SU-DHL-6 (cell line): ENCODE results near the gene NAE1.

ENCODE experiments used
- H2AFZ ChIP-seq: fragments of 200-600 bp; sonication (generic); 2 replicates; pipeline ENCODE4 v1.6.1; 2014; ENCODE audit warnings: low read depth, mild to moderate bottlenecking, moderate library complexity, mixed read lengths, antibody characterized with exemption, low read length; ENCODE audit not compliant: severe bottlenecking
- H3F3A ChIP-seq: fragments of 200-600 bp; shearing (Covaris generic); 2 replicates; pipeline ENCODE4 v1.6.0; 2016; ENCODE audit warnings: antibody characterized with exemption, mild to moderate bottlenecking; ENCODE audit not compliant: insufficient read depth
- H3K27ac ChIP-seq: fragments of 200-600 bp; sonication (generic); 2 replicates; pipeline ENCODE4 v1.5.1; 2016; ENCODE audit warnings: low read depth, mild to moderate bottlenecking, low read length, moderate library complexity, mixed read lengths
- H3K27me3 ChIP-seq: fragments of 200-600 bp; sonication (generic), shearing (Covaris generic); 2 replicates; pipeline ENCODE4 v1.6.0; 2014; ENCODE audit warnings: mild to moderate bottlenecking, low read length
- H3K36me3 ChIP-seq: fragments of 200-600 bp; sonication (generic); 2 replicates; pipeline ENCODE4 v1.6.1; 2014; ENCODE audit warnings: mild to moderate bottlenecking, low read length, mixed read lengths
- H3K4me2 ChIP-seq: fragments of 300-600, 200-600 bp; shearing (Covaris generic), sonication (generic); 2 replicates; pipeline ENCODE4 v1.6.0; 2014; ENCODE audit warnings: low read length, low read depth, mild to moderate bottlenecking; ENCODE audit not compliant: poor library complexity, severe bottlenecking
- H3K4me3 ChIP-seq: fragments of 200-600 bp; sonication (generic); 2 replicates; pipeline ENCODE4 v1.5.1; 2014; ENCODE audit warnings: antibody characterized with exemption, low read length, mild to moderate bottlenecking, mixed read lengths; ENCODE audit not compliant: insufficient read depth, poor library complexity, severe bottlenecking
- H3K79me2 ChIP-seq: fragments of 200-600 bp; sonication (generic); 2 replicates; pipeline ENCODE4 v1.6.1; 2014; ENCODE audit warnings: mild to moderate bottlenecking, low read length, moderate library complexity; ENCODE audit not compliant: insufficient read depth
- H3K9ac ChIP-seq: fragments of 200-600 bp; sonication (generic); 2 replicates; pipeline ENCODE4 v1.7.0; 2014; ENCODE audit warnings: mild to moderate bottlenecking, low read length
- H3K9me2 ChIP-seq: fragments of 200-600 bp; sonication (generic); replicated peaks from 2 replicates; pipeline ENCODE4 v1.6.1; 2014; ENCODE audit warnings: low read length; ENCODE audit not compliant: insufficient read depth
- H3K9me3 ChIP-seq: fragments of 200-600 bp; sonication (generic); 2 replicates; pipeline ENCODE4 v1.6.1; 2014; ENCODE audit warnings: low read length, mixed read lengths; ENCODE audit not compliant: insufficient read depth
- H4K20me1 ChIP-seq: fragments of 200-600 bp; sonication (generic); 2 replicates; pipeline ENCODE4 v1.6.1; 2014; ENCODE audit warnings: low read depth, mild to moderate bottlenecking, antibody characterized with exemption, low read length, moderate library complexity, mixed read lengths
- EZH2phosphoT487 ChIP-seq: fragments of 200-600 bp; sonication (generic), shearing (Covaris generic); conservative IDR thresholded peaks from 2 replicates; pipeline ENCODE4 v1.6.1; 2018; ENCODE audit warnings: mild to moderate bottlenecking, antibody characterized with exemption, low read length, moderate library complexity, mixed read lengths
- TF ChIP-seq, protein P1 (sequence below): fragments of 200-600 bp; sonication (generic); IDR thresholded peaks from one replicate; pipeline ENCODE4 v1.5.1; 2017; ENCODE audit warnings: antibody characterized with exemption, mild to moderate bottlenecking, low read length, moderate library complexity; ENCODE audit not compliant: insufficient read depth, poor library complexity, severe bottlenecking

Gene NAE1

DNA sequence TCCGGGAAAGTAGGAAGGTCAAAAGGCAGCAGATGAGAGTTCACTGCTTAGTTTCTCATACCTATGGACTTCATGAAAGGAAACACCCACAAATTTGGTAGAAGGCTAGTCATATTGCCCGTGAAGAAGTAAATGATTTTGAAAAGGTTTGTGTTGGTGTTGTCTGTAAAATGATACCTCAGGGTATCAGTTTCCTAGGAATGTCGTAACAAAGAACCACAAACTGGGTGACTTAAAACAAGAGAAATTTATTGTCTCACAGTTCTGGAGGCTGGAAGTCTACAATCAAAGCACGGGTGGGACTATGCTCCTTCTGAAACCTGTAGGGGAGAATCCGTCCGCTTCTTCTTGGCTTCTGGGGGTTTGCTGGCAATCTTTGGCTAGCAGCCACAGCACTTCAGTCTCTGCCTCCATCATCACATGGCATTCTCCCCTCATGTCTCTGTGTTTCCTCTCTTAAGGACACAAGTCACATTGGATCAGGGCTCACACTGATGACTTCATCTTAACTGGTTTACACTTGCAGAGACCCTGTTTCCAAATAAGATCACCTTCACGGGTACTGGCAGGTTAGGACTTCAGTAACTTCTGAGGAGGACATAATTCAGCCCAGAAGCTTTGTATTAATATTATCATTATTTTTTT lies 2.0 kb upstream of the NAE1 start:
- H3F3A ChIP-seq: peaks cover 10% of the 10 kb centered on the region
- no peaks in the 10 kb centered on the region for H3K9me3 ChIP-seq
- TF ChIP-seq, protein P1, sequence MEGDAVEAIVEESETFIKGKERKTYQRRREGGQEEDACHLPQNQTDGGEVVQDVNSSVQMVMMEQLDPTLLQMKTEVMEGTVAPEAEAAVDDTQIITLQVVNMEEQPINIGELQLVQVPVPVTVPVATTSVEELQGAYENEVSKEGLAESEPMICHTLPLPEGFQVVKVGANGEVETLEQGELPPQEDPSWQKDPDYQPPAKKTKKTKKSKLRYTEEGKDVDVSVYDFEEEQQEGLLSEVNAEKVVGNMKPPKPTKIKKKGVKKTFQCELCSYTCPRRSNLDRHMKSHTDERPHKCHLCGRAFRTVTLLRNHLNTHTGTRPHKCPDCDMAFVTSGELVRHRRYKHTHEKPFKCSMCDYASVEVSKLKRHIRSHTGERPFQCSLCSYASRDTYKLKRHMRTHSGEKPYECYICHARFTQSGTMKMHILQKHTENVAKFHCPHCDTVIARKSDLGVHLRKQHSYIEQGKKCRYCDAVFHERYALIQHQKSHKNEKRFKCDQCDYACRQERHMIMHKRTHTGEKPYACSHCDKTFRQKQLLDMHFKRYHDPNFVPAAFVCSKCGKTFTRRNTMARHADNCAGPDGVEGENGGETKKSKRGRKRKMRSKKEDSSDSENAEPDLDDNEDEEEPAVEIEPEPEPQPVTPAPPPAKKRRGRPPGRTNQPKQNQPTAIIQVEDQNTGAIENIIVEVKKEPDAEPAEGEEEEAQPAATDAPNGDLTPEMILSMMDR: no peak
- no peak for TF ChIP-seq EZH2phosphoT487
- H3K36me3 ChIP-seq: no peaks in the 10 kb centered on the region
- H3K79me2 ChIP-seq: peaks cover 22% of the 10 kb centered on the region
- no peaks in the 10 kb centered on the region for H3K9me2 ChIP-seq
- H3K9ac ChIP-seq: no peak overlapping the region
- H3K4me2 ChIP-seq: no peak overlapping the region
- no peaks in the 10 kb centered on the region for H4K20me1 ChIP-seq
- no peaks in the 10 kb centered on the region for H3K27me3 ChIP-seq
- H3K27ac ChIP-seq: no peak overlapping the region
- no peak overlapping the region for H2AFZ ChIP-seq
- no peak overlapping the region for H3K4me3 ChIP-seq

DNA sequence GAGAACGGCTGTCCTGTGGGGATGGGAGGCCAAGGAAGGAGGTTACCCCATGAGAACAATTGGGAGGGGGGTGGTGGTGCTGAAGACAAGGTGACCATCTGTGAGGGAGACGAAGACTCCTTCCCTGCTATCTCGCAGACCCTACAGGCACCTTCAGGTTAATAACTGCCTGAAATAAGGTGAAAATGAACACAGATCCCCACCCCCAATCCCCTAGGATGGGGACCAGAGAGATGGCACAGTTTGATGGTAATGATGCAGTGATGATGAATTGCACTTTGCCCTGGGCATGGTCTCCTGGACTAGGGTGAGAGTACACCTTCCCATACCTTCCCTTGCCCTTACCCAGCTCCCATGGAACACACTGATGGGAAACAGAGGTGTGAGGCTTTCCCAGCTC lies 1.4 kb upstream of the NAE1 start:
- no peak overlapping the region for H2AFZ ChIP-seq
- no peaks in the 10 kb centered on the region for H3K9me2 ChIP-seq
- TF ChIP-seq, protein P1: no peak
- no peak for TF ChIP-seq EZH2phosphoT487
- H4K20me1 ChIP-seq: no peaks in the 10 kb centered on the region
- H3K4me2 ChIP-seq: no peak overlapping the region
- no peak overlapping the region for H3K4me3 ChIP-seq
- no peaks in the 10 kb centered on the region for H3K9me3 ChIP-seq
- H3K36me3 ChIP-seq: no peaks in the 10 kb centered on the region
- no peak overlapping the region for H3K27ac ChIP-seq
- H3K27me3 ChIP-seq: no peaks in the 10 kb centered on the region
- peaks cover 10% of the 10 kb centered on the region for H3F3A ChIP-seq
- no peak overlapping the region for H3K9ac ChIP-seq
- H3K79me2 ChIP-seq: peaks cover 24% of the 10 kb centered on the region

DNA sequence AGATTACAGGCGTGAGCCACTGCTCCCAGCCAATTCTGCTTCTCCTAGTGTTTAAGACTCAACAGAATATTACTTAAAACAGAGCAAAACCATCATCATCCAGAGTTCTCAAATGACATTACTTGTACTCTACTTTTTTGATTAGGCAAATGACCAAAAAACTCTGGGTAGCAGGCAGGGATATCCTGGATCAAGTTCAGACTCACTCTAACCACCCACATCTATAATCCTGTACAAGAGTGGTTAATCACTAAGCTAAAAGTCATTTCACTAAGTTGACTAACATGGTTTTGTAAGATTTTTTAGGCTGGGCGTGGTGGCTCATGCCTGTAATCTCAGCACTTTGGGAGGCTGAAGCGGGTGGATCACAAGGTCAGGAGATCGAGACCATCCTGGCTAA lies 6.8 kb downstream of the NAE1 start:
- H3K4me2 ChIP-seq: no peak overlapping the region
- H3K27me3 ChIP-seq: no peaks in the 10 kb centered on the region
- no peak overlapping the region for H2AFZ ChIP-seq
- H3K36me3 ChIP-seq: peaks cover 29% of the 10 kb centered on the region
- H3K9me2 ChIP-seq: no peaks in the 10 kb centered on the region
- H3K4me3 ChIP-seq: no peak overlapping the region
- TF ChIP-seq, protein P1: no peak
- peaks cover 3% of the 10 kb centered on the region; the same call in 1 of the 2 replicates for H3F3A ChIP-seq
- no peak overlapping the region for H3K9ac ChIP-seq
- H4K20me1 ChIP-seq: no peaks in the 10 kb centered on the region
- H3K9me3 ChIP-seq: no peaks in the 10 kb centered on the region
- no peak overlapping the region for H3K27ac ChIP-seq
- H3K79me2 ChIP-seq: peaks cover 8% of the 10 kb centered on the region
